Measurements from ENCODE around the gene MINK1. TPM values are rescaled to one million over a fixed set of nuclear protein-coding genes. Genes with fewer than 3 reads are reported as not detected.

MINK1 gene
- polyA plus RNA-seq, 2 of the 4 experiments (the other 2 are of a cell fraction) = 41.3 to 66.9 TPM

- TF ChIP-seq ATOH8 (CRISPR knock-in tag; IDR thresholded peaks at IDR 0.05; ENCODE audit: low read depth) = no peak
- no peak for TF ChIP-seq CBX8 (IDR thresholded peaks at IDR 0.05)
- no peak for TF ChIP-seq SREBF2 (IDR thresholded peaks at IDR 0.05)
- TF ChIP-seq EHMT2 (IDR thresholded peaks at IDR 0.05; ENCODE audit: low read depth) = no peak
- no peak for TF ChIP-seq ZSCAN20 (CRISPR knock-in tag; IDR thresholded peaks at IDR 0.05)
- TF ChIP-seq HOXA7 (CRISPR knock-in tag; IDR thresholded peaks at IDR 0.05) = no peak
Measured at GRCh38 chr17:4854111-4854681, 21.1 kb downstream of the MINK1 start (continued).

GRCh38 chr17:4856271-4856936, 23.3 kb downstream of the MINK1 start:
- ChIA-PET POLR2A (no interaction called here), CTCF (interaction anchor here (0.9 to 1.4 kb wide), 3 partner anchors 17 to 66 kb away, joined by 3 to 4 read pairs (median 3); no protein-coding TSS in a partner anchor)
- Histone ChIP-seq H3K4me2 (no peak overlapping the region), H3K27ac (no peak overlapping the region), H3K4me3 (no peak overlapping the region), H3K9me3 (no peaks in the 10 kb centered on the region), H3K4me1 (peaks cover 44% of the 10 kb centered on the region)
- TF ChIP-seq CBX2 (IDR thresholded peaks at IDR 0.05; ENCODE audit: borderline replicate concordance, low read depth) (no peak), ZSCAN20 (CRISPR knock-in tag; IDR thresholded peaks at IDR 0.05) (no peak), REST (IDR thresholded peaks at IDR 0.05) (no peak), SREBF2 (IDR thresholded peaks at IDR 0.05) (no peak), FOXS1 (CRISPR knock-in tag; IDR thresholded peaks at IDR 0.05) (no peak), HOXB5 (CRISPR knock-in tag; IDR thresholded peaks at IDR 0.05) (no peak), ZC3H11A (IDR thresholded peaks at IDR 0.05) (no peak), CHD2 (IDR thresholded peaks at IDR 0.05; ENCODE audit: low read length, partially characterized antibody) (no peak), HEYL (CRISPR knock-in tag; IDR thresholded peaks at IDR 0.05) (no peak), FOSB (CRISPR knock-in tag; IDR thresholded peaks at IDR 0.05) (no peak)
- WGBS (ENCODE audit: missing lambda C conversion rate) = 95% methylated on average over 17 of the region's 17 CpGs
- DNase-seq (ENCODE audit: low read depth in 1 of 2, low spot score in 1 of 2) = no peak
- no peak for FAIRE-seq
- no peak for ATAC-seq

GRCh38 chr17:4856937-4857314, 23.8 kb downstream of the MINK1 start:
- ATAC-seq (peak; percentile 14 to 28; a peak in 3 of 6 replicates), FAIRE-seq (no peak), DNase-seq (ENCODE audit: low read depth in 1 of 2, low spot score in 1 of 2) (no peak)
- 92% methylated on average over 7 of the region's 7 CpGs for WGBS (ENCODE audit: missing lambda C conversion rate)
- peaks cover 39% of the 10 kb centered on the region for H3K4me1 ChIP-seq
- no peaks in the 10 kb centered on the region for H3K9me3 ChIP-seq
- CTCF ChIA-PET = interaction anchor here (0.9 to 3.0 kb wide), 5 partner anchors 11 to 147 kb away, joined by 3 to 12 read pairs (median 4); partner anchors contain the start of gene ARRB2
- POLR2A ChIA-PET = no interaction called here
- no peak overlapping the region for H3K27ac ChIP-seq
- H3K4me2 ChIP-seq = no peak overlapping the region
- H3K4me3 ChIP-seq = no peak overlapping the region
- no peak for TF ChIP-seq E2F6 (IDR thresholded peaks at IDR 0.05; ENCODE audit: borderline replicate concordance, low read depth)
- no peak for TF ChIP-seq POLR2A (IDR thresholded peaks at IDR 0.05; ENCODE audit: low read length)
- no peak for TF ChIP-seq ESRRA (IDR thresholded peaks at IDR 0.05; ENCODE audit: borderline replicate concordance, low read length)
- no peak for TF ChIP-seq FOSB (CRISPR knock-in tag; IDR thresholded peaks at IDR 0.05)
- TF ChIP-seq NFE2L2 (conservative IDR thresholded peaks at IDR 0.05; ENCODE audit: low read length) = no peak
- no peak for TF ChIP-seq JUN (IDR thresholded peaks at IDR 0.05)
- no peak for TF ChIP-seq HMGXB4 (CRISPR knock-in tag; IDR thresholded peaks at IDR 0.05; ENCODE audit: borderline replicate concordance)
- TF ChIP-seq ZC3H11A (IDR thresholded peaks at IDR 0.05) = no peak
- TF ChIP-seq CHD2 (IDR thresholded peaks at IDR 0.05; ENCODE audit: low read length, partially characterized antibody) = no peak
- TF ChIP-seq CBX8 (IDR thresholded peaks at IDR 0.05) = no peak
- TF ChIP-seq ATOH8 (CRISPR knock-in tag; IDR thresholded peaks at IDR 0.05; ENCODE audit: low read depth) = no peak
- no peak for TF ChIP-seq USF2 (IDR thresholded peaks at IDR 0.05)

All from A549 (cell line).